Superior temporal gyrus (tissue), 1 donor: ENCODE results near the gene MICALL2.

Experiments
- DNase-seq: peaks from one replicate; pipeline ENCODE4 v3.0.0-alpha.2; 2016; ENCODE audit errors: extremely low spot score

MICALL2 gene

DNA sequence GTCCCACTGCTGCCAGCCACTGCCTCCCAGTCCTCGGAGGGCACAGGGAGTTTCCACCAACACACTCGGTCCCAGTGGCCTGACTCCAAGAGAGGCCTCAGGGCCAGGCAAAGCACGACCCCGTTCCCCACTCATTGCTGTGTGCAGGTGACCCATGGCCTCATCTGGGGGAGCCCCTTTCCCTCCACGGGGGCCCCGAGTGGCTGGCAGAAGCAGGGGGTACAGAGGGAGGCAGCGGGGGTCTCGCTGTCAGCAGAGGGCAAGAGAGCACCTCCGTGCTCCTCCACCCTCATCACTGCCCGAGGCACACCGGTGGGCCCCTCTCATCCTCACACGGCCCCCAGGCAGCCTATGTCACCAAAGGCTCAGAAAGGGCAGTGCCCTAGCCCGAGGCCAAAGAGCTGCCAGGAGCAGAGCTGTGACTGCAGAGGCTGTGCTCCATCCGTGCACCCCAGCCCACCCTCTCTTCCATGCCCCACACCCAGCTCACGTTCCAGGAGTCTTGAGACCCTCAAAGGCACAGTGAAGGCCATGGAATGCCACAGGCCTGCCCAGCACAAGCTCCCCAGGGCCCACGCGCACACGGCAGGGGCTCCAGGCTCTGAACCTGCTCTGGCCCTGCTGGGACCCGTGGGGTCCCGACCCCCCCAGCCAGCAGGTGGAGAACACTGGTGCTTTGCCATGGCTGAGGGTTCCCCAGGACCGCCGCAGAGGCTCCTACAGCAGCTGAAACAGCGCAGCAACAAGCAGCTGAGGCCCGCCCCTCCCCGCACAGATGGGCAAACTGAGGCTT is 25.9 kb downstream of the MICALL2 start:
- no peak for DNase-seq

DNA sequence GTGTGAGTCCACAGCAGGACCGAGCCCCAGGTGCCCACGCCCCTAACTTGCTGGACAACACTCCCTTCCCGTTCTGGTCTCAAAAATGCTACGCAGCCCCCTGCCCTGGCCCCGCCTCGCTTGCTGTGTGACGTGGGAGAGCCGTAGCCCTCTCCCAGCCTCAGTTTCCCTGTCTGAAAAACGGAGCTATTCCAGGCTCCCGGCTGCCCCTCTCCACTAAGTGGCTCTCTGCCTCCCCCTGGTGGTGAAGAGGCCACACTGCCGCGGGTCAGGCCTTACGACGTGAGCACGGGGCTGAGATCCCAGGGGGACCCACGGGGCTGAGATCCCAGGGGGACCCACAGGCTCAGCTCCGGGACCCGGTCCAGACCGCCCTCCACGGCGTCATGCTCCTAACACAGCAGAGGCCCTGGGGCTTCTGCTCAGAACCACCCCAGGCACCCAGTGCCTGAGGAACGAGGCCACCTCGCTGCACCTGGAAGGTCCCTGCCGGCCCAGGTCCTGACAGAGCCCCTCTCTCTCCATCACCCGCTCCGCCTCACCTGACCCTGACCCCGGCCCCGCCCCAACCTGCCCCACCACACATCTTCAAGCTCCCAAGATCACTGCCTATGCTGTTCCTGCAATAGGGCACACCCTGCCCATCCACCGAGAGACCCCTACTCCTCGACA is 26.7 kb downstream of the MICALL2 start:
- peak; percentile 78 for DNase-seq

DNA sequence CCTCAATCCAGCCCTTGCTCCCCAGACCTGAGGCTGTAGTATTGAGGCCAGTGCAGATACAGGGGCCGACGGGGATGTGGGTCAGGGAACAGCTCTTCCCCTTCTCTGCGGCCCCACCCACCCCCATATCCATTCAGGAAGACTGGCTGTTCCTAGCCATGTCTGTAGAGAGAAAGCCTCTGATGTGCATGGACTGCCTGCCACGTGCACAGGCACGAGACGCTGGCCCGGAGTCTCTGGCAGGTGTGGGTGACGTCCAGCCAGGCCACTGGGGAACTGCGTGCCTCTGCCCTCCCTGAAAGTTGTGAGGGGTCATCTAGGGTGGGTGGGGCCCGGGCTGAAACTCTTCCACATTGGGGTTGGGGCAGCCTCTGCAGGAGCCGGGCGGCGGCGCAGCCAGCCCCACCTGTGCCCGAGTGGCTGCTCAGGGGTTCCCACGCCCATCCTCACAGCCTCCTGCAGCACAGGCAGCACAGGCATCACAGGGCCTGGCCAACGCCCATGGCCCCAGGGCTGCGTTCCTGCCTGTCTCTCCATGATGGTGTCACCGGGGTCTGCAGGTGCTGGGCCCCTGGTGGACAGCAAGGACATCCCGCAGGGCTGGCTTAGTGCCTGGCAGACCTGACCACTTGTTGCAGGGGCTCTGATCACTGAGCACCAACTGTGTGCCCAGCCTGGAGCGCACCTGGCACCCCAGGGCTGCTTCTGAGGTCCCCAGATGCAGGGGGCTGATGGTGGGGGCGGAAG is 27.5 kb downstream of the MICALL2 start:
- DNase-seq, result no peak

DNA sequence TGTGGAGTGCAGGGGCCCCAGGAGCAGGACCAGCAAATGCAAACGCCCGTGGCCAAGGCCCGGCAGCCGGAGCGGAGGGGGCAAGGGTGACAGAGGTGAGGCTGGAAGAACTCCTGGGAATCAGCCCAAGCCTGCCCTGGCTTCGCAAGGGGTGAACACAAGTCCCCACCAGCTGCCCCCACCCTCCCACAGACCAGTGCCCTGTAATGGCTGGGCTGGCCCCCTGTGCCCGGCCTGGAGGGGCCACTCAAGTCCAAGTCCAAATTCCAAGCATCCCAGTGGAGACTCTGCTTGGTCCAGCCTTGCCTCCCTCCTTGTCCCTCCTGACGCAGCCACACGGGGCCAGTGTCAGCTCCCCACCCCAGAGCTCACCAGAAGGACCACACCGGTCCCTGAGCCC is 28.0 kb downstream of the MICALL2 start:
- DNase-seq, result no peak

DNA sequence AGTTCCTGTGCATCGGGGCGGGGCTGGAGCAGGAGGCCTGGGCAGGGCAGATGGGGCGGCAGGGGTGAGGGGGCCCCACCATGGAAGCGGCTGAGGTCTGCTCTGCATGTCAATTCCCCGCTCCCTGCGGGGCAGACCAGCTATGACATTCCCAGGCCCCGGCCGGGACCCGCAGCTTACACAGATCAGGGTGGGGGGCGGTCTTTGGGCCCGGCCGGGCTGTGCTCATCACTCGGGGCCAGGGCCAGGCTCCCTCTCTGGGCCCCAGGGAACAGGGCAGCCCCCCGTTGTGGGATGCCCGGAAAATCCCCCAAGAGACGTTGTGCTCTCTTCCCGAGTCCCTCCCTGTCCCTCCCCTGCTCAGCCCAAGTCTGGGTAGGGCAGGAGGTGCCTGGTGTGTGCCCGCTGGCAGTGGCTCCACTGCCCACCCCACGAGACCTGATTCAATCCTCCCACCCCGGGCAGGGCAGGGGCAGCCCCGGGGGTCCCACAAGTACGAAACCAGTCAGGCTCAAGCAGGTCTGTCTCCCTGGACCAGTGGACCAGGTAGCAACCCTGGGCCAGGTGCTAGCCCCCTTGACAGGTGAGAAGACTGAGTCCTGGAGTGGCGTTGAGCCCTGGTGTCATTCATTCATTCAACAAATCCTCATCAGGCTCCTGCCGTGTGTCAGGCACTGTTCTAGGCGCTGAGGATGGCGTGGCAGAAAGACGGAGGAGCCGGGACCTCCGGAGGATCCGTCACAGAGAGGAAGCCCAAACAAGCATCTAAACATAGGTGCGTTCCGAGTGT is 29.0 kb downstream of the MICALL2 start:
- no peak for DNase-seq

DNA sequence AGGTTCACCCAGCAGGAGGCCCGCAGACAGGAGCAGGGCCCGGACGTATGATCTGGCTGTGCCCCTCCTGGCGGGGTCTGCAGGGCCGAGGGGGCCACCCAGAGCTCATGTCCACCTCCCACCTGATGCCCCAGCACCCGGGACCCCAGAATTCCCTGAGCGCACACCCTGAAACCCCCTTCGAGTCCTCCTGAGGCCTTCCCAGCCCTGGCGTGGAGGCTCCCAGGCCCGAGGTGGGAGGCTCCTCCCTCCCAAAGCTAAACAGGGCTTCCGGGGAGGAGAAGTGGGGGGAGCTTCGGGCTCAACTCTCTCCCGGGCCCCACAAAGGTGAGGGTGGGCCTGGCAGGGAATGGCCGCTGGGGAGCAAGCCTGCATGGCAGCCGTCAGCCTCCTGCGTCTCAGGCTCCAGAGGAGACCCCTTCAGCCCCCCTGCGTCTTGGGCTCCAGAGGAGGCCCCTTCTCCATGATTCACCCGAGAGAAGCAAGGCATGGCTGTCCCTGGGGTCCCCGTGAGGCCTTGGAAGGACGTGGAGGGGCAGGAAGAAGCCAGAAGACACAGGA is 30.2 kb downstream of the MICALL2 start:
- no peak for DNase-seq

DNA sequence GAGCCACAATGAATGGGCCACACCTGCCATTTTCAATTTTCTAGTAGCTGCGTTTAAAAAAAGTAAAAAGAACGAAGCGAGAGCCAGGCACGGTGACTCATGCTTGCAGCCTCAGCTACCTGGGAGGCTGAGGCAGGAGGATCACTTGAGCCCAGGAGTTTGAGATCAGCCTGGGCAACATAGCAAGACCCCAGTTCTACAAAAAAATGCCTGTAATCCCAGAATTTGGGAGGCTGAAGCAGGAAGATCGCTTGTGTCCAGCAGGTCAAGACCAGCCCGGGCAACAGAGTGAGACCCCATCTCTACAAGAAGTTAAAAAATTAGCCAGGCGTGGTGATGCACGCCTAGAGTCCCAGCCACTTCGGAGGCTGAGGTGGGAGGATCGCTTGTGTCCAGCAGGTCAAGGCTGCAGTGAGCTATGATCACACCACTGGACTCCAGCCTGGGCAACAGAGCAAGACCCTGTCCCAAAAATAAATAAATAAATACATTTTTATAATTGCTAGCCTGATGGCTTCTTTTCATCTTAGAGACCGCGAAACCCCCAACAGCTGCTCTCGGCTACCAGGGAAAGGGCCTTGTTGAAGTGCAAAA is 32.1 kb downstream of the MICALL2 start:
- no peak for DNase-seq

DNA sequence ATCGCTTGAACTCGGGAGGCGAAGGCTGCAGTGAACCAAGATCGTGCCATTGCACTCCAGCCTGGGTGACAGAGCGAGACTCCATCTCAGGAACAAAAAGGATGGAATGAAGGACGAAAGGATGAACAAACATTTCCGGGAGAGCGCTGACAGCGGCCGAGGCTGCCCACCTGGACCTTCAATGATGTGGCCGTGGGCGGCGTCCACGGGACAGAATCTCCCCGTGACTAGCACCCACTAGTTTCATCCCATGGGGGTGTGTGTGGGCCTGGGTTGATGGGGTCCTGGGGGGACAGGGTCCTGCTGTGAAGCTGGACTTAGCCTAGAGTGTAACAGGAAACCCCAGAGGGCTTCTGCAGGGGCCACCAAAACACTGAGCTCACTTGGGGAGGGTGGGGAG is 32.8 kb downstream of the MICALL2 start:
- DNase-seq, result no peak

DNA sequence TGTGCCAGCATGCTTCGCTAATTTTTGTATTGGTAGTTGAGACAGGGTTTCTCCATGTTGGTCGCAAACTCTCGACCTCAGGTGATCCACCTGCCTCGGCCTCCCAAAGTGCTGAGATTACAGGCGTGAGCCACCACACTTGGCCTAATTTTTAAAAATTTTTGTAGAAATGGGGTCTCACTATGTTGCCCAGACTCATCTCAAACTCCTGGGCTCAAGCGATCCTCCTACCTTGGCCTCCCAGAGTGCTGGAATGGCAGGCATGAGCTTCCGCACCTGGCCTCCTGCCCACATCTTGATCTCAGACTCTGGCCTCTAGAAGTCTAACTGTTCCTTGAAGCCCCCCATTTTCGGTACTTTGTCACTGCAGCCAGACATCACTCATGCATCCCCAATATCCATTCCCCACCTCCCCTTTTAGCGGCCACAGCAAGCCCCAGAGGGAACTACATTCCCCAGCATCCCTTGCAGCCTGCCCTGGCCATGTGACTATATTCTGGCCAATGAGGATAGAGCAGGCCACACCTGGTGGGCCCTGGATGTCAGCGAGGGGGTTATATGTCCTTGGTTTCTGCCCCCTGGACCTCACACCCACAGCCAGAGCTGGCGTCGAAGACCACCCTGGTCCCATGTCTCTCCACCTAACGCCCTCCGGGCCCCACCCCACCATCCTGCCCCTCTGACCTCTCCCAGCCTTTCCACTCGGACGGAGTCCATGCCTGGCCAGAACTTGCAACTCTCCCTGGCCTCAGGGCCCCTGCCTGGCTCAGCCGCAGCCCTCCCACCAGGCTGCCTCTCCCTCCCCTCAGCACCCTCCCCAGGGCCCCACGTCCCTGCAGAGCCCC is 33.8 kb downstream of the MICALL2 start:
- DNase-seq, result no peak

DNA sequence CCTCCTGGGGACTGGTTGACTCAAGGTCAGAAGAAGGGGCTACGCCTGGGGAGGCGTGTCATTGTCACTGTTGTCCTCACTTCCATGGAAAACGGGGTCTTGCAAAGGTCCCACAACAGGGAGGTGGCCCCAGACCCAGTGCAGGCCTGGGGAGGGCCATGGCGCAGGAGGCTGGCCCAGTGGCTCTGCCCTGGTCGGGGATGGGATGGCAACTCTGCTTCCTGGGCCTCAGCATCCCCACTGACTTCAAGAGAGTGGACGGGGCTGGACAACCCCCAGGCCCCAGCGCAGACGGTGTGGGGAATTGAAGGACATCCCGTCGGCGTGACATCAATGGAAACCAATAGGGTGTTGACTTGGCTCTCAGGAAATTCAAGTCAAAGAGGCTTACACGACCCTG is 35.2 kb downstream of the MICALL2 start:
- DNase-seq, result no peak

DNA sequence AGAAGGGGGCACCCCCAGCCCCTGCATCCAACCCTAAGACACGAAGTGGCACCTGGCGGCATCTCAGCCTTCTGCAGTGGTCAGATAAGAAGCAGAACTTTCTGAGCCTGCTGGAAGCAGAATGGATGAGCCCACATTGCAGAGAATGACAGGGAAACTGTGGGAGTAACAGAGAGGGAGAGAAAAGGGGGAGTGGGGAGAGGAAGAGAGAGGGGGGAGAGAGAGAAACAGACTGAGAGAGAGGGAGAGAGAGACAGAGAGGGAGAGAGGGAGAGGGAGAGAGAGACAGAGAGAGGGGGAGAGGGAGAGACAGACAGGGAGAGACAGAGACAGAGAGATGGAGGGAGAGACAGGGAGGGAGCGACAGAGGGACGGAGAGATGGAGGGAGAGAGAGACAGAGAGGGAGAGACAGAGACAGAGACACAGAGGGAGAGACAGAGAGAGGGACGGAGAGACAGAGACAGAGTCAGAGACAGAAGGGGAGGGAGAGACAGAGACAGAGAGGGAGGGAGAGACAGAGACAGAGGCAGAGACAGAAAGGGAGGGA is 35.9 kb downstream of the MICALL2 start:
- DNase-seq, result no peak

DNA sequence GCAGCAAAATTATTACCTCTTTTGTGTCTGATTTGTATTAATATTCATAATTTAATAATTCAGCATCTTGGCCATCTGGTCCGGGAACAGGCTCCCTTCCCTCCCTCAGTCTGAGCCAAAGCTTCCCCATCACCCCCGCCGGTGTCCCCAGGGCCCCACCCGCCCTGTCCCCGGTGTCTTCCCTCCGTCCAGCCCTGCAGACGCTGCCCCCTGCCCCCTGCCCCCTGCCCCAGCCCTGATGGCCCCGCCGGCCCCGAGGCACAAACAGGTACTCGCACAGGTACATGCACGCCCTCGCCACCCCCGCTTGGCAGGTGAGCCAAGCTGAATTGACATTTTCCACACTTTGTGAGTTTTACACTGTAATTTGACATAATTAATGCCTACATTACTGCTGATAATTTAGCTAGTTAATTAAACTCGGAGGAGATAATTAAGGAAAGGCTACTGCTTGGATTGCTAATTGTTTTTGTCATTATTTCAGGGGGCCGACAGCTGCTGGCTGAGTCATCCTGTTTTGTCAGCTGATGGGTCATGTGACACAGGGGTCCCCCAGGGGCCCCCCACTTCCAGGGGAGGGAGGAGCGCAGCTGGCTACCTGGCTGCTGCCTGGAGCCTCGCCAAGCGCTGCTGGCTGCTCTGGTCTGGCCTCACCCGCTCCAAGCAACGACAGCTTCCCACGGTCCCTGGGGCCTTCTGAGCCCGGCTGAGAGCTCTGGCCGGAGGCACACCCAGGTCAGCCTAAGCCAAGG is 36.6 kb downstream of the MICALL2 start:
- DNase-seq, result no peak

DNA sequence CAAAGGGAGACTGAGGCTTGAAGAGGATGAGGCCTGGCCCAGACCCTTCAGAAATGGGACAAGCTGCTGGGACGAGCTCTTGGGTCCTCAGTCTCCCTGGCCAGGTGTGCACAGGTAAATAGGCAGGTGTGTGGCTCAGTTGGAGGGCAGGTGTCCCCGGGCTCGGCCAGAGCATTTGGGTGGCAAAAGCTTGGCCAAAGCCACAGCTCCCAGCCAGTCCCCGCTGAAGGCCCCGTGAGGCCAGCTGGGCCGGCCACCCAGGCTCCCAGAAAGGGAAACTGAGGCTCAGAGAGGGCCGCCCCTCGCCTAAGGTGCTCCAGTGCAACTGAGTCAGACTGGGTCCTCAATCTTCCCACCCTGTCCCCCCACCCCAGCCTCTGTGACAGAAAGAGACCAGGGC is 37.3 kb downstream of the MICALL2 start:
- DNase-seq, result no peak

DNA sequence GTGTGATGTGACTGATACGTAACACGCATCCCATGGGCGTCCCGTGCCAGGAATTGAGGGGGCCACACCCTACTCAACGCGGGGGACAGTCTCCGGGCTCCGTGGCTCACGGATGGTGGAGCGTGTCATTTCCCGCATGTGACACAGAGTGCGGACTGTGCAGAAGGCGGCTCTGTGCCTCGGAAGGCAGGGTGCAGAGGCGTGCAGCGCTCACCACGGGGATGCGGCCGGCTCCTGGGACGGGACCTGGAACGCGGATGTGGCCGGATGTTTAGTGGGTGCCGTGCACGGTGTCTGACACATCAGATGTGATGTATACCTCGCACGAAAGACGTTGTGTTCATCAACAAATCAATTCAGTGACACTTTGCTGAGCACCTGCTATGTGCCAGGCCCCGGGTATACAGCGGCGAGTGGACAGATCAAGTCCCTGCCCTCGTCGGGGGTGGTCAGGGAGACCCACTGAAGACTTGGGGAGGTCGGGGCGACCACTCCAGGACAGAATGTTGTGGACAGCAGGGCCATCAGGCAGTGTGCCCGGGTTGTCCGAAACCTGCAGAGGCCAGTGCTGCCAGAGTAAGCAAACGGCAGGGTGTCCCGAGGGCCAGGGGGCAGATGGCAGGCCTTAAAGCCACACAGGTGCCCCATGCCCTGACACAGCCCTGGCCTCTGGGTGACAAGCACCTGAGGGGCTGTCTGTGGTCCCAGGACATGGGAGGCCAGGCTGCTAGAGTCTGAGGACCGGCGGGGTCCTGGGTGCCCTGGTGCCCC is 38.1 kb downstream of the MICALL2 start:
- DNase-seq, result no peak

DNA sequence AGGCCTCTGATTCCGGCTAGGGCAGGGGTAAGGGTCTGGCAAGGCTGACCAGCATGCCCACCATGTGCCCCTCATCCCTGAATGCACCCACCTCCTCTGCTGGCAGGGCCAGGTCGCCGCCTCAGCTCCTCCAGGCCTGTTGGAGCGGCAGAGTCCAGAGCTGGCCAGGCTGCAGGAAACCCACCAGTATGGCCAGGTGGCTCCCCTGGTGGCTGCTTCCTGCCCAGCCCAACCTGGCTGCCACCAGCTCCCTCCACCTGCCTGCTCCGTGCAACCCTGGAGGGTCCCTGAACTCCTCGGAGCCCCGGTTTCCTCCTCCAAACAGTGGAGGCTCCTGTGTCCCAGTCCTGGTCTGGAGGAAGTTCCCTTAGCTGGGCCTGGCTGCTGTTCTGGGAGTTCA is 39.6 kb downstream of the MICALL2 start:
- no peak for DNase-seq

DNA sequence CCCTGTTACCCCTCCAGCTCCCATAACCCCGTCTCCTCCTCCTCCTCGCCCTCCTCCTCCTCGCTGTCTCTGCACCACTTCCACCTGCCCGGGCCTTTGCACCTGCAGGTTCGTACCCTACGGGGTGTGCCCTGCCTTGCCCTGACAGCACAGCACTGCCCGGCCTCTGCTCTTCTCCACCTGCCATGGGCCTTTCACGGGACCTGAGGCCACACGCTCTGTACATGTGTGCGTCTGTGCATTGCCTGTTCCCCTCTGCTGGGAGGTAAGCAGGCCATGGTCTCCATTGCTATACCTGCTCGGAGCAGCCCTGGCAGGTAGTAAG is 40.0 kb downstream of the MICALL2 start:
- no peak for DNase-seq

DNA sequence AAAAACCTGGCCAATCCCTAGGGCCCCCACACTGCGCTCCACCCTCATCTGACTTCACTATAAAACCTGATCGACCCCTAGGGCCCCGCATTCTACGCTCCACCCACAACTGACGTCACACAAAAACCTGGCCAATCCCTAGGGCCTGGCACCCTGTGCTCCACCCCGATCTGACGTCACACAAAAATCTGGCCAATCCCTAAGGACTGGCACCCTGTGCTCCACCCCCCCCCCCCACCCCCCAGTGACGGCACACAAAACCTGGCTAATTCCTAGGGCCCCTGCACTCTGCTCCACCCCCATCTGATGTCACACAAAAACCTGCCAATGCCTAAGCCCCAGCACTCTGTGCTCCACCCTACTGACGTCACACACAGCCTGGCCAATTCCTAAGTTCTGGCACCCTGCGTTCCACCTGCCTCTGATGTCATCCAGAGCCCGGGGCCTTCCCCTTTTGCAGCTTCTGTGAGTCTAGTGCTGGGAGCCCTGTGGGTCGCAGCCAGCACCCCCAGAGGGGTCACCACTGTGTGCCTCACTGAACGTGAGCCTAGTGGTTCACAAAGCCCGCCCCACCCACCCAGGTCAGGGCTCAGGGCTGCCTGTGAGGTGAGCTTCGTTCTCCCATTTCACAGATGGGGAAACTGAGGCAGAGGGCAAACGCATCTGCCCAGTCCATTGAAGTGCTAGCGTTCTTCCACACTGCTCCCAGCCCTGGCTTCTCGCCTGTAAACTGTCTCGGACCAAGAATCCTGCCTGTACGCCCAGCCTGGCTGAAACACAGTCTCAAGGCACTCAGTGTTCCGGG is 40.6 kb downstream of the MICALL2 start:
- no peak for DNase-seq
